NOMO-1 (cell line): ENCODE measurements around the gene ZNF33B.
"Not testable (repeated sequence)": the region's sequence is repeated elsewhere in the genome, so short reads cannot be mapped to it uniquely, and the experiment has no call there.

Experiments
- DNase-seq, 2 experiments: peaks; one replicate each; lab custom pipeline; 2025; ENCODE audit not compliant: unreplicated experiment in 2 of 2; lab: John Stamatoyannopoulos, UW

ZNF33B gene

GRCh38 chr10:42618424-42618823, 19.9 kb downstream of the ZNF33B start:
- no peak for DNase-seq

- DNase-seq, result no peak
Observed at GRCh38 chr10:42615419-42615818, 23.0 kb downstream of the ZNF33B start.

- no peak for DNase-seq
Observed at GRCh38 chr10:42609872-42610271, 28.5 kb downstream of the ZNF33B start.

- DNase-seq, result no peak
Observed at GRCh38 chr10:42598249-42598873, 40.0 kb downstream of the ZNF33B start.

- DNase-seq, result no peak
Observed at GRCh38 chr10:42596196-42596595, 42.2 kb downstream of the ZNF33B start.

- DNase-seq, result peak in 1 of 2 experiments; percentile 4
Observed at GRCh38 chr10:42594246-42594650, 44.1 kb downstream of the ZNF33B start.

- no peak for DNase-seq
Observed at GRCh38 chr10:42593284-42593683, 45.1 kb downstream of the ZNF33B start.

- DNase-seq, result no peak
Observed at GRCh38 chr10:42583828-42584227, 54.5 kb downstream of the ZNF33B start.

GRCh38 chr10:42578019-42578418, 60.4 kb downstream of the ZNF33B start:
- no peak for DNase-seq

GRCh38 chr10:42576338-42576737, 62.0 kb downstream of the ZNF33B start:
- no peak for DNase-seq

- no peak for DNase-seq
Observed at GRCh38 chr10:42574336-42574735, 64.0 kb downstream of the ZNF33B start.

- DNase-seq, result no peak
Observed at GRCh38 chr10:42556931-42557330, 81.4 kb downstream of the ZNF33B start.

GRCh38 chr10:42553576-42553975, 84.8 kb downstream of the ZNF33B start:
- DNase-seq, result not testable (repeated sequence)

GRCh38 chr10:42553064-42553407, 85.3 kb downstream of the ZNF33B start:
- DNase-seq, result no peak

- peak; percentile 94 for DNase-seq
Observed at GRCh38 chr10:42552188-42553063, 85.9 kb downstream of the ZNF33B start.

- DNase-seq, result no peak
Observed at GRCh38 chr10:42551582-42552187, 86.7 kb downstream of the ZNF33B start.

GRCh38 chr10:42549851-42550250, 88.5 kb downstream of the ZNF33B start:
- DNase-seq, result no peak

- no peak for DNase-seq
Observed at GRCh38 chr10:42548254-42548653, 90.1 kb downstream of the ZNF33B start.

GRCh38 chr10:42544945-42545344, 93.4 kb downstream of the ZNF33B start:
- no peak for DNase-seq

GRCh38 chr10:42543840-42544372, 94.5 kb downstream of the ZNF33B start:
- DNase-seq, result no peak
